Measurements from ENCODE around the gene COX5A. TPM values are rescaled to one million over a fixed set of nuclear protein-coding genes. Genes with fewer than 3 reads are reported as not detected.

Gene COX5A
- total RNA-seq, 1 donor from 2014 or later: 133 TPM

DNA sequence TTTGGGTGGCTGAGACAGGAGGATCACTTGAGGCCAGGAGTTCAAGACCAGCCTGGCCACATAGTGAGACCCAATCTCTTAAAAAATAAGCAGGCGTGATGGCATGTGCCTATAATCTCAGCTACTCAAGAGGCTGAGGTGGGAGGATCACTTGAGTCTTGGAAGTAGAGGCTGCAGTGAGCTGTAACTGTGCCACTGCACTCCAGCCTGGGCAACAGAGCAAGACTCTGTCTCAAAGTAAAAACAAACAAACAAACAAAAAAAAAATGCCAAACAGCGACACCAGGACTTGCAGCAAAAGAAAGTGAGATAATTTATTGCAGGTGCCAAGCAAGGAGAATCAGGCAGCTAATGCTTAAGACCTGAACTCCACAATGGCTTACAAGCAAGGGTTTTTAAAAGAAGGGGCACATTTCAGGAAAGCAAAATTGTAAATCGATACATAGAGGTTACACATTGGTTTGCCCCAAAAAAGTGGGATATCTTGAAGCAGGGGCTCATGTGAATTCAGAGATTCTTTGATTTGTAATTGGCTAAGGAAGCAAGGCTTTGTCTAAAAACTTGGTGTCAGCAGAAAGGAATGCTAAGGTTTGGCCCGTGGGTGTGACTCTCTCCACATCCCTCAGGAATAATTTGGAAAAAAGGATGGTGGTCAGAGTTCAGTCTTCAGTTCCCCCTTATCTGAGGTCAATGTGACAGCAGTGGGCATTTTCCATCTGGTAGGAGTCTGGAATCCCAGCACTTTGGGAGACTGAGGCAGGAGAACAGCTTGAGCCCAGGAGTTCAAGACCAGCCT is 53.2 kb downstream of the COX5A start:
- no peak overlapping the region for H3K27ac Mint-ChIP-seq (ENCODE audit: unreplicated experiment)
- H3K36me3 Mint-ChIP-seq (ENCODE audit: low read depth): no peaks in the 10 kb centered on the region
- no peak for DNase-seq (ENCODE audit: low spot score)
- TF ChIP-seq, protein P1, sequence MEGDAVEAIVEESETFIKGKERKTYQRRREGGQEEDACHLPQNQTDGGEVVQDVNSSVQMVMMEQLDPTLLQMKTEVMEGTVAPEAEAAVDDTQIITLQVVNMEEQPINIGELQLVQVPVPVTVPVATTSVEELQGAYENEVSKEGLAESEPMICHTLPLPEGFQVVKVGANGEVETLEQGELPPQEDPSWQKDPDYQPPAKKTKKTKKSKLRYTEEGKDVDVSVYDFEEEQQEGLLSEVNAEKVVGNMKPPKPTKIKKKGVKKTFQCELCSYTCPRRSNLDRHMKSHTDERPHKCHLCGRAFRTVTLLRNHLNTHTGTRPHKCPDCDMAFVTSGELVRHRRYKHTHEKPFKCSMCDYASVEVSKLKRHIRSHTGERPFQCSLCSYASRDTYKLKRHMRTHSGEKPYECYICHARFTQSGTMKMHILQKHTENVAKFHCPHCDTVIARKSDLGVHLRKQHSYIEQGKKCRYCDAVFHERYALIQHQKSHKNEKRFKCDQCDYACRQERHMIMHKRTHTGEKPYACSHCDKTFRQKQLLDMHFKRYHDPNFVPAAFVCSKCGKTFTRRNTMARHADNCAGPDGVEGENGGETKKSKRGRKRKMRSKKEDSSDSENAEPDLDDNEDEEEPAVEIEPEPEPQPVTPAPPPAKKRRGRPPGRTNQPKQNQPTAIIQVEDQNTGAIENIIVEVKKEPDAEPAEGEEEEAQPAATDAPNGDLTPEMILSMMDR (IDR thresholded peaks at IDR 0.05): no peak
- H3K27me3 Mint-ChIP-seq (ENCODE audit: low read depth): no peaks in the 10 kb centered on the region
- H3K4me3 Mint-ChIP-seq (ENCODE audit: unreplicated experiment): no peak overlapping the region
- no peaks in the 10 kb centered on the region for H3K9me3 Mint-ChIP-seq (ENCODE audit: low read depth)
- H3K4me1 Mint-ChIP-seq (ENCODE audit: low read depth): peaks cover 14% of the 10 kb centered on the region

DNA sequence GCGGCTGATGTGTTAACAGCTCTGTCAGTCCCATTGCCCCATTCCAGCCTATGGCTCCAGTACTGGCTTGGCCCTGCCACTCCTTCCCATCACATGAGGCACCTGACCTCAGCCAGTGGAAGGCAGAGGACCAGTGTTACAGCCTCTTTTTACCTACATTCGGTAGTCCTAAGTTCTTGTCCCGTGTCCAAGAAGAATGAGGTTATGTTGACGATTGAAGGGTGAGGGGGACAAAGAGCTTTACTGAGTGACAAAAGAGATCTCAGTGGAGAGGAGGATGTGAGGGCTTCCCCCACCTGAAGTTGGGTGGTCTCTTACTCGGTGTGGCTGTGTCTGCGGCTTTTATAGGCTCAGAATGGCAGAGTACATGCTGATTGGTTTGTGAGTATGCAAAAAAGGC is 55.3 kb downstream of the COX5A start:
- TF ChIP-seq, protein P1 (IDR thresholded peaks at IDR 0.05): no peak
- Mint-ChIP-seq H3K9me3 (ENCODE audit: low read depth) (no peaks in the 10 kb centered on the region), H3K27me3 (ENCODE audit: low read depth) (no peaks in the 10 kb centered on the region), H3K27ac (ENCODE audit: unreplicated experiment) (no peak overlapping the region), H3K4me3 (ENCODE audit: unreplicated experiment) (no peak overlapping the region), H3K36me3 (ENCODE audit: low read depth) (no peaks in the 10 kb centered on the region), H3K4me1 (ENCODE audit: low read depth) (peaks cover 5% of the 10 kb centered on the region)
- no peak for DNase-seq (ENCODE audit: low spot score)

DNA sequence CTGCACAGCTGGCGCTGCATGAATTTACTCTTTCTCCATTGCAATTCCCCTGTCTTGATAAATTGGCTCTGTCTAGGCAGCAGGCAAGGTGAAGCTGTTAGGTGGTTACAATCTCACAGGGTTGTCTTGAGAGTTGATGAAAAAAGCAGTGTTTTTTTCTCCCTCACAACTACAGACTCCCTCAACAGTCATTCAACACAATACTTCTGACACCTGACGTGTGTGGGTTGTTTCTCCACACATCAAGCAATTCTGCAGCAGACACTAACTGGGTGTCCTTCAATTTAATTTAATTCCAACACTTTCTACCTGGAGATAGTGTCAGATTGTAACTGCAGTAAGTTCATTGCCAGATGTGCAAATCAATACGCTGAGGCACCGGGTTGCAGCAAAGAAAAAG is 59.6 kb downstream of the COX5A start:
- no peak for DNase-seq (ENCODE audit: low spot score)
- H3K27me3 Mint-ChIP-seq (ENCODE audit: low read depth): no peaks in the 10 kb centered on the region
- TF ChIP-seq, protein P1 (IDR thresholded peaks at IDR 0.05): no peak
- no peak overlapping the region for H3K4me3 Mint-ChIP-seq (ENCODE audit: unreplicated experiment)
- H3K9me3 Mint-ChIP-seq (ENCODE audit: low read depth): no peaks in the 10 kb centered on the region
- H3K36me3 Mint-ChIP-seq (ENCODE audit: low read depth): no peaks in the 10 kb centered on the region
- H3K27ac Mint-ChIP-seq (ENCODE audit: unreplicated experiment): no peak overlapping the region
- H3K4me1 Mint-ChIP-seq (ENCODE audit: low read depth): peaks cover 4% of the 10 kb centered on the region

DNA sequence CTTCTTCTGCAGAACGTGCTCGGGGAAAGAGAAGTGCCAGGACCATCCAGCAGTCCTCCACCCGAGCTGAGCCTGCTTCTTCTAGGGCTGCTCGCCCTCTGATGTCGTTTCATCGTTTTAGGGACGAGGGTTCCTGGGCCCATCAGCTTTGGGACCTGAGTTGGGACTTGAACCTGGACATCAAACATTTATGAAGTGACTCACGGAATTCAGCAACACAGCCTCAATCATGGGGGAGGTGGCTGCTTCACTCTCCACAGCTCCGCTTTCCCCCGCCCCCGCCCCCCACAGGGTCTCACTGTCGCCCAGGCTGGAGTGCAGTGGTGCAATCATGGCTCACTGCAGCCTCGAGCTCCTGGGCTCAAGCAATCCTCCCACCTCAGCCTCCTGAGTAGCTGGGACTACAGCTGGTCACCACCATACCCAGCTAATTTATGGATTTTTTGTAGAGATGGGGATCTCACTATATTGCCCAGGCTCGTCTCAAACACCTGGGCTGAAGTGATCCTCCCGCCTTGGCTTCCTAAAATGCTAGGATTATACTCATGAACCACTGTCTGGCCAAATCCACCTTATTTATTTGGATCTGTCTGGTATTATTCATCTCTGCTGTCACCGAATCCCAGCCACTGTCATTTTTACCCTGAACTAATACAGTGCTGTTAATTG is 64.0 kb downstream of the COX5A start:
- Mint-ChIP-seq H3K36me3 (ENCODE audit: low read depth) (no peaks in the 10 kb centered on the region), H3K27me3 (ENCODE audit: low read depth) (no peaks in the 10 kb centered on the region), H3K4me3 (ENCODE audit: unreplicated experiment) (peak overlapping the region; percentile 90), H3K9me3 (ENCODE audit: low read depth) (no peaks in the 10 kb centered on the region), H3K27ac (ENCODE audit: unreplicated experiment) (peak overlapping the region; percentile 84), H3K4me1 (ENCODE audit: low read depth) (peaks cover 40% of the 10 kb centered on the region)
- TF ChIP-seq, protein P1 (IDR thresholded peaks at IDR 0.05): no peak
- no peak for DNase-seq (ENCODE audit: low spot score)

DNA sequence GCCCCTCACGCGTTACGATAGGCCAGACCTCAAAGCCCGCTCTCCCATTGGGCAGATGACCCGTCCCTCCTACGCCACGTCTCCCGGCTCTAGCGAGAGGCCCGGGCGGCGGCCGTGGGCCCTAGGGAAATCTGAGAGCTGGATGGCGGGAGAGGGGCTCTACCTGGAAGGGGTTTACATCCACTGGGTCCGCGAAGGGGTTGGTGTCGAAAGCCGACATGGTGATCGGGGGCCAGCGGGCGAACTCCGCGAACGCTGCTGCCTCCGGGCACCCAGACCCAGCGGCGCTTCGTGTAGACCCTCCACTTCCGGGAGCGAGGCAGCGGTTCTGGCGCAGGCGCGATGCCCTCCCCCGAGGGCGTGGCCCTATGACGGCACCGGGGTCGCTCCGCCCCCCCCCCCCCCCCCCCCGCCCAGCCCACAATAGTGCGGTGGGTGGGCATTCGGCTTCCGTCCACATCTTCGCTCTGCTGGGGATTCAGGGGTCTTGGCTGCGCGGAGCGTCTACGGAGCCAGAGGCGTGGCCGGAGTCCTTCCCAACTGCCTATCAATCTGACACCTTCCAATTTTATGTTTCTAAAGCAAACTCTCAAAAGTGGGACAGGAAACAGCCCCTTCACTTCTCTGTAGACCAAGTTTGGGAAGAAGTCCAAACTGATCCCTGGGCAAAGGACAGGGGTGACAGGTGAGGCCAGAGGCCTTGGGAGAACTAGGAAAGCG is 64.7 kb downstream of the COX5A start, which contains the start of gene SCAMP2:
Gene SCAMP2, minus strand, starts transcription at position 330 of the 720 bp plus-strand sequence. Its CDS starts 110 bp downstream, at position 220.
- DNase-seq (ENCODE audit: low spot score): peak; percentile 98
- Mint-ChIP-seq H3K36me3 (ENCODE audit: low read depth) (no peaks in the 10 kb centered on the region), H3K4me3 (ENCODE audit: unreplicated experiment) (peak within 1 kb of the TSS; percentile 90), H3K9me3 (ENCODE audit: low read depth) (no peaks in the 10 kb centered on the region), H3K27me3 (ENCODE audit: low read depth) (no peaks in the 10 kb centered on the region), H3K27ac (ENCODE audit: unreplicated experiment) (peak within 1 kb of the TSS; percentile 98), H3K4me1 (ENCODE audit: low read depth) (peaks cover 45% of the 10 kb centered on the region)
- TF ChIP-seq, protein P1 (IDR thresholded peaks at IDR 0.05): no peak

Measured in chondrocyte (in vitro differentiated cells).